Naive thymus-derived CD4-positive, alpha-beta T cell (primary cell): ENCODE data around the gene KCNK13. TPM values are rescaled to one million over a fixed set of nuclear protein-coding genes. Genes with fewer than 3 reads are reported as not detected.

Experiments used
- ATAC-seq: fragments of 150-1000 bp; cut with Tn5 transposase; 2 replicates; pipeline ENCODE4 v1.10.0; 2021; ENCODE audit warnings: mild to moderate bottlenecking, moderate library complexity
- CTCF ChIA-PET: fragments of 350-600 bp; sonication (Branson Sonifier 250); formaldehyde crosslinking; loops from one replicate; lab custom pipeline; 2021; ENCODE audit warnings: antibody characterized with exemption; lab: Charles Lee
- POLR2A ChIA-PET: fragments of 350-600 bp; sonication (Branson Sonifier 250); formaldehyde crosslinking; loops from one replicate; lab custom pipeline; 2021; ENCODE audit warnings: antibody characterized with exemption, inconsistent platforms; lab: Charles Lee
- DNase-seq, 9 donors: peaks; one replicate each; pipeline versions ENCODE4 v3.0.0 to v3.0.0-alpha.2; 2020 to 2022; ENCODE audit warnings: mixed read lengths in 1 of 9
- H3K27ac ChIP-seq: one replicate; pipeline ENCODE4 v1.7.0; 2013; ENCODE audit warnings: mild to moderate bottlenecking, low read depth, low read length, moderate library complexity
- H3K27me3 ChIP-seq, 2 donors: one replicate each; pipeline ENCODE4 v1.7.0; 2013; ENCODE audit warnings: low read length in 2 of 2, mild to moderate bottlenecking in 2 of 2, moderate library complexity in 2 of 2; ENCODE audit not compliant: control insufficient read depth in 2 of 2, insufficient read depth in 2 of 2
- H3K36me3 ChIP-seq, 3 experiments: 1 replicate in 2 of 3; 2 replicates in 1 of 3; pipeline ENCODE4 v1.7.0; 2013; ENCODE audit warnings: low read length in 3 of 3, mild to moderate bottlenecking in 3 of 3, moderate library complexity in 1 of 3; ENCODE audit not compliant: insufficient read depth in 3 of 3, control insufficient read depth in 2 of 3
- H3K4me1 ChIP-seq, 2 donors: one replicate each; pipeline ENCODE4 v1.7.0; 2013; ENCODE audit warnings: low read length in 2 of 2, mild to moderate bottlenecking in 2 of 2, moderate library complexity in 1 of 2; ENCODE audit not compliant: control insufficient read depth in 2 of 2, insufficient read depth in 2 of 2
- H3K4me3 ChIP-seq: 2 replicates; pipeline ENCODE4 v1.7.0; 2013; ENCODE audit warnings: mild to moderate bottlenecking, low read length
- H3K9me3 ChIP-seq, 3 experiments: 1 replicate in 2 of 3; 2 replicates in 1 of 3; pipeline ENCODE4 v1.7.0; 2013; ENCODE audit warnings: low read length in 3 of 3; ENCODE audit not compliant: control insufficient read depth in 2 of 3
- H3K27ac Mint-ChIP-seq, 9 donors: one replicate each; pipeline ENCODE4 v1.8.0; 2020 to 2022; ENCODE audit warnings: mixed read lengths in 9 of 9, mild to moderate bottlenecking in 8 of 9, moderate library complexity in 5 of 9, inconsistent platforms in 2 of 9
- H3K27me3 Mint-ChIP-seq, 5 donors: one replicate each; pipeline ENCODE4 v1.8.0; 2021 to 2022; ENCODE audit warnings: mixed read lengths in 5 of 5, mild to moderate bottlenecking in 1 of 5
- H3K36me3 Mint-ChIP-seq, 5 donors: one replicate each; pipeline ENCODE4 v1.8.0; 2020 to 2022; ENCODE audit warnings: mixed read lengths in 5 of 5, mild to moderate bottlenecking in 3 of 5, inconsistent platforms in 1 of 5
- H3K4me1 Mint-ChIP-seq, 7 donors: one replicate each; pipeline ENCODE4 v1.8.0; 2020 to 2022; ENCODE audit warnings: mixed read lengths in 7 of 7, mild to moderate bottlenecking in 3 of 7, inconsistent platforms in 1 of 7
- H3K4me3 Mint-ChIP-seq, 10 donors: one replicate each; pipeline ENCODE4 v1.8.0; 2020 to 2022; ENCODE audit warnings: mild to moderate bottlenecking in 10 of 10, mixed read lengths in 10 of 10, moderate library complexity in 6 of 10, inconsistent platforms in 2 of 10
- H3K9me3 Mint-ChIP-seq, 11 donors: one replicate each; pipeline ENCODE4 v1.8.0; 2020 to 2022; ENCODE audit warnings: mixed read lengths in 11 of 11, mild to moderate bottlenecking in 4 of 11, inconsistent platforms in 1 of 11, moderate library complexity in 1 of 11
- intact Hi-C, 2 donors: fragments of 100-400 bp; cut with micrococcal nuclease; formaldehyde crosslinking; loops; one replicate each; pipeline ENCODE4 v1.15.1; 2023
- polyA plus RNA-seq, 2 donors: library from polyadenylated mRNA; unstranded; fragments of 300-500 nt; fragmentation: Illumina TruSeq; gene quantifications; one replicate each; pipeline ENCODE4 v1.2.3, GENCODE V29; 2021
- total RNA-seq, 6 experiments: library from RNA in 5 of 6; stranded (reverse) in 5 of 6; gene quantifications; 1 replicate in 5 of 6; 2 replicates in 1 of 6; pipeline ENCODE4 v1.2.3 and lab custom pipeline; 2021 to 2026

The KCNK13 gene
- total and polyA plus RNA-seq, 7 experiments from 2014 or later: 0.19 to 0.73 (median 0.27) TPM; not detected in 4

DNA sequence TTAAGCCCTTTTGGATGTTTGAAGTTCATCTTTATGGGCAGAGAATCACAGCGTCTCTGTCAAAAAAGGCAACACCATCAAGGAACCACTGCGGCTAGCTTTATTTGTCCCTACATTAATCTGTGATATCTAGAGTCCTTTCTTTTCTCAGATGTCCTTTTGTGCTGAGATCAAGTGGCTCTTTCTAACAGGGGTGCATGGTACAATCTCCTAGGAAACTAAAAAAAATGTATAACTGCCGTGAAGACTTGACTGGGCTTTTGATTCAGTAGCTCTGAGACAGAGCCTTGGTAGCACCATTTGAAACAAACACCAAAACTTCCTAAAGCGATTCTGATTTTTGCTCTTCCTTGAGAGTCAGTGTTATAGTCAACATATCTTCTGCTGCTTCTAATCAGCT is 33.3 kb downstream of the KCNK13 start:
- ChIA-PET POLR2A (no interaction called here), CTCF (no interaction called here)
- H3K4me3 Mint-ChIP-seq: no peak overlapping the region
- H3K27me3 Mint-ChIP-seq: peaks cover 0 to 35% (median 16%) of the 10 kb centered on the region in 5 donors
- peaks cover 0 to 19% (median 0%) of the 10 kb centered on the region in 7 donors for H3K4me1 Mint-ChIP-seq
- H3K36me3 ChIP-seq: no peaks in the 10 kb centered on the region
- DNase-seq (no peak), ATAC-seq (no peak)
- no peaks in the 10 kb centered on the region for H3K4me1 ChIP-seq
- H3K27me3 ChIP-seq: no peaks in the 10 kb centered on the region
- H3K27ac ChIP-seq: no peak overlapping the region
- intact Hi-C loops: loop anchor here in 1 of 2 donors (2.0 kb wide), 1 partner anchor 34 kb away; the partner anchor contains the start of gene KCNK13
- no peak overlapping the region for H3K4me3 ChIP-seq
- peaks cover 0 to 9% (median 0%) of the 10 kb centered on the region in 11 donors for H3K9me3 Mint-ChIP-seq
- peaks cover 0 to 19% (median 0%) of the 10 kb centered on the region in 5 donors for H3K36me3 Mint-ChIP-seq
- no peaks in the 10 kb centered on the region for H3K9me3 ChIP-seq
- no peak overlapping the region for H3K27ac Mint-ChIP-seq

DNA sequence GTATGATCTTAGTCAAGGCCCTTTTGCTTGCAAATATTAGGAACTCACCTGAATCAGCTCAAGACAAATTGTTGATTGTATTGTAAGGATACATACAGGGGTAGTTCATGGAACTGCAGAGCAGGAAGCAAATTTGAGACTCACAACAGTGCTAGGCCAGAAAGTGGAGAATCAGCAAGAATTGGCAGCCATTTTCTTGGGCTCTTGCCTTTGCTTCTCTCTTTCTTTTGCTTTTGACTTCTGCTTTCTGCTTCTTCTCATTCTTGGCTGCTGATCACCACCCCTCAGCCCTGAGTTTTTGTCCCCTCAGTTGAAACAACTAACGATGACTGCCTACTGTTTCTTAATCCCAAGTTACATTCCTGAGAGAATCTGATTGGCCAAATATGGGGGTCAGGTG is 34.8 kb downstream of the KCNK13 start:
- Mint-ChIP-seq H3K4me3 (no peak overlapping the region), H3K36me3 (peaks cover 0 to 11% (median 0%) of the 10 kb centered on the region in 5 donors), H3K27me3 (peaks cover 0 to 23% (median 12%) of the 10 kb centered on the region in 5 donors), H3K27ac (no peak overlapping the region), H3K4me1 (peaks cover 0 to 19% (median 0%) of the 10 kb centered on the region in 7 donors), H3K9me3 (peaks cover 0 to 5% (median 0%) of the 10 kb centered on the region in 11 donors)
- CTCF ChIA-PET: no interaction called here
- H3K27me3 ChIP-seq: no peaks in the 10 kb centered on the region
- no peak for ATAC-seq
- H3K9me3 ChIP-seq: no peaks in the 10 kb centered on the region
- POLR2A ChIA-PET: no interaction called here
- no peak overlapping the region for H3K27ac ChIP-seq
- no peak for DNase-seq
- H3K4me3 ChIP-seq: no peak overlapping the region
- H3K4me1 ChIP-seq: no peaks in the 10 kb centered on the region
- no peaks in the 10 kb centered on the region for H3K36me3 ChIP-seq
- intact Hi-C loops: no loop called here

DNA sequence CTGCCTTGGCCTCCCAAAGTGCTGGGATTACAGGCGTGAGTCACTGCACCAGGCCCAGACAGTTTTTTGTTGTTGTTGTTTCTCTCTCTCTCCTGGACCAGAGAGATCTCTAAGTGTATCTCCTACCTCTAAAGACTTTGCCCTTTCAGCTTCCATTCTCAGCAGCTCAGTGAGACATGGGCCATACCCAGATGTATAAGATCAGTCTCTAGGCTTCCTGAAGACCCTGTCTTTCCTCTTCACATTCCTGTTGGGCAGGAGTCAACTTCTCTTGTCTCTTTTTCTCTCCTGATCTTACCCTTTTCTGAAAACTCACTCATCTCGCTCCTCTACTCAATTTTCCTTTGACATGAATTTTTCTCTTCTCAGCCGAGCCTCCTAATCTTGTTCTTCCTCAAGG is 42.0 kb downstream of the KCNK13 start:
- H3K9me3 ChIP-seq: no peaks in the 10 kb centered on the region
- Mint-ChIP-seq H3K4me1 (peaks cover 0 to 3% (median 0%) of the 10 kb centered on the region in 7 donors), H3K36me3 (no peaks in the 10 kb centered on the region), H3K27ac (no peak overlapping the region), H3K9me3 (peaks cover 0 to 5% (median 0%) of the 10 kb centered on the region in 11 donors), H3K4me3 (no peak overlapping the region), H3K27me3 (peaks cover 0 to 8% (median 0%) of the 10 kb centered on the region in 5 donors)
- no peak for ATAC-seq
- H3K27me3 ChIP-seq: no peaks in the 10 kb centered on the region
- H3K4me3 ChIP-seq: no peak overlapping the region
- no peaks in the 10 kb centered on the region for H3K4me1 ChIP-seq
- H3K36me3 ChIP-seq: no peaks in the 10 kb centered on the region
- CTCF ChIA-PET: no interaction called here
- DNase-seq: no peak
- intact Hi-C loops: no loop called here
- POLR2A ChIA-PET: no interaction called here
- H3K27ac ChIP-seq: no peak overlapping the region

DNA sequence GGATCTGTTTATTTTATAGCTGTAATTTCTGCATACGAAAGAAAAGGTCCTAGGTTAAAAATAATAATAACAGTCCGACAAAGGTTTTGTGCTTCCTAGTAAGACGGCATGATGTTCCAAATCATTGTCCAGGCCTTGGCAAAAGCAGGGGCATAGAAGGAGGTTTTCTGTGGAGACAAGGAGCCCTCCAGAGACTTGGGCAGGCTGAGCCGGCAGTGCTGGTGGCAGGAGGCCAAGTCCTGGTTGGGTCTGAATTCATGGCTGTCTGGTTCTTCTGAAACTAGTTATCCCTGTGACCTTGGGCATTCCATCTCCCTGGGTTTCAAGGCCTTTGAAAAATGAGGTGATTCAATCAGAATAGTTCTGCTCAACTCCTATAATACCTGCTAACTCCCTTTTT is 44.0 kb downstream of the KCNK13 start:
- H3K27me3 ChIP-seq: peaks cover 0 to 3% of the 10 kb centered on the region in 2 donors
- ChIA-PET POLR2A (no interaction called here), CTCF (no interaction called here)
- ATAC-seq (no peak), DNase-seq (no peak)
- peaks cover 0 to 13% (median 6%) of the 10 kb centered on the region in 5 donors for H3K27me3 Mint-ChIP-seq
- intact Hi-C loops: no loop called here
- peaks cover 0 to 5% (median 0%) of the 10 kb centered on the region in 11 donors for H3K9me3 Mint-ChIP-seq
- no peaks in the 10 kb centered on the region for H3K4me1 Mint-ChIP-seq
- no peak overlapping the region for H3K27ac ChIP-seq
- H3K4me1 ChIP-seq: no peaks in the 10 kb centered on the region
- H3K9me3 ChIP-seq: no peaks in the 10 kb centered on the region
- no peak overlapping the region for H3K4me3 Mint-ChIP-seq
- H3K27ac Mint-ChIP-seq: no peak overlapping the region
- H3K36me3 ChIP-seq: no peaks in the 10 kb centered on the region
- no peaks in the 10 kb centered on the region for H3K36me3 Mint-ChIP-seq
- H3K4me3 ChIP-seq: no peak overlapping the region

DNA sequence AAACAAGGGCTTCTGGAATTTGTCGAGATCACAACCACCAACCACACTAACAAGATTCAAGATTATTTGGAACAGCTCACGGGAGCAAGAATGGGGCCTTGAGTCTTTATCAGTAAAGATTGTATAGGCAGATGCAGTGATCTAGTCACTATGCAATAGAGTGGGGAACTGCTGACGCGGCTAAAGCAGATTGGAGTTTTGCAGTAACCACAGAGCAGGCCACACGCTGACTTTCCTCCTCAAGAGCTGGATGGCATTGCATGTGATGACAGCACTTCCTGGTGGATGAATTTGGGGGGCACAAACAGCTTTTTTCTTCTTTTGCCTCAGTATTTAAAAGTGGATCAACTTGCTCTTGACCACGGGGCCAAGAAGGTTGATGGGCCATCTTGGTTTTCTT is 46.0 kb downstream of the KCNK13 start:
- CTCF ChIA-PET: no interaction called here
- H3K4me3 Mint-ChIP-seq: no peak overlapping the region
- no peaks in the 10 kb centered on the region for H3K4me1 Mint-ChIP-seq

DNA sequence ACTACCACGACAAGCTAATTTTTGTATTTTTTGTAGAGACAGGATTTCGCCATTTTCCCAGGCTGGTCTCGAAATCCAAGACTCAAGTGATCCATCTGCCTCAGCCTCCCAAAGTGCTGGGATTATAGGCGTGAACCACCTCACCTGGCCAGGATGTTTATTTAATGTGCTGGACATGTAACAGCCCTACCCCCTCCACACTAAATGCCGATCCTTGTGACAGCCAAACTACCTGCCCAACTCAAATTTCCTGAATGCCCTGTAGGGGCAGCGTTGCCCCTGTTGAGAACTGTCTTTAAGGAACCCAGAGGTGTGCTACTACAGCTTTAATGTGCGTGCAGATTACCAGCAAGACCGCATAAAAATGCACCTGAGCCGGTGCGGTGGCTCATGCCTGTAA is 48.1 kb downstream of the KCNK13 start:
- Histone ChIP-seq H3K27me3 (peaks cover 0 to 3% of the 10 kb centered on the region in 2 donors), H3K4me1 (no peaks in the 10 kb centered on the region), H3K9me3 (no peaks in the 10 kb centered on the region), H3K27ac (no peak overlapping the region), H3K36me3 (no peaks in the 10 kb centered on the region), H3K4me3 (no peak overlapping the region)
- CTCF ChIA-PET: no interaction called here
- DNase-seq (no peak), ATAC-seq (no peak)
- Mint-ChIP-seq H3K27me3 (peaks cover 15 to 31% (median 20%) of the 10 kb centered on the region in 5 donors), H3K9me3 (no peaks in the 10 kb centered on the region), H3K4me1 (no peaks in the 10 kb centered on the region), H3K4me3 (no peak overlapping the region), H3K27ac (no peak overlapping the region), H3K36me3 (no peaks in the 10 kb centered on the region)
- POLR2A ChIA-PET: no interaction called here
- intact Hi-C loops: no loop called here

More for the DNA sequence above, 46.0 kb downstream of the KCNK13 start:
- ATAC-seq: no peak
- H3K36me3 ChIP-seq: no peaks in the 10 kb centered on the region
- H3K4me3 ChIP-seq: no peak overlapping the region
- H3K9me3 ChIP-seq: no peaks in the 10 kb centered on the region
- H3K27ac ChIP-seq: no peak overlapping the region
- peaks cover 0 to 3% of the 10 kb centered on the region in 2 donors for H3K27me3 ChIP-seq
- POLR2A ChIA-PET: no interaction called here
- no peaks in the 10 kb centered on the region for H3K4me1 ChIP-seq
- DNase-seq: no peak
- Mint-ChIP-seq H3K27me3 (peaks cover 13 to 18% (median 15%) of the 10 kb centered on the region in 5 donors), H3K9me3 (no peaks in the 10 kb centered on the region), H3K36me3 (no peaks in the 10 kb centered on the region), H3K27ac (no peak overlapping the region)
- intact Hi-C loops: no loop called here

DNA sequence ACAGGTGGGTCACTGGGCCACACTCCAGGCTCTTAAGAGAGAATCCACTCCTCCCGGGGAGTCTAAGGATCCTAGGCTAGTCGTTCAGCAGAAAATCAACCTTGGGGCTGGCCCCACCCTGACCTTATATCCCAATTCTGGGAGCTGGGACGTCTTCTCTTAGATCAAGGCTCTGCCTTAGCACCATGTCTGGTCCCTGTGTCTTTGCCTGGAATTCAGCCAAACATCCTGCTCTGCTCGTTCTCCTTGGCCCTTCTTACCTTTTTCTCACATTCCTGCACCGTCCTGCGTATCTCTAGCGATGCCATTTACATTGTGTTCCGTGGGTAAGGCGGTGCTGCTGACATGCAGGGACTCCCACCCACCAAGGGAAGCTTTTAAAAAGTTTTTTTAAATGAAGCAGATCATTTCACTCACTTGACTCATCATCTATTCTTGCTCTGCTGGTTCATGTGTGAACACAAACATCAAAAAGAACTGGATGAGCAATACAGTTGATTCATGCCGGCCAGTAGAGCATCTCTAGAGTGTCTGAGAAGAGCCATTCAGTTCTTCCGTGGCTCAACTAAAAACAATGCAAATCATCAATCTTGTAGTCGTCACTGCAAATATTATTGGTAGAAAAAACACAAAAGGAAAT is 50.2 kb downstream of the KCNK13 start:
- Histone ChIP-seq H3K4me3 (no peak overlapping the region), H3K27me3 (peaks cover 0 to 3% of the 10 kb centered on the region in 2 donors), H3K36me3 (no peaks in the 10 kb centered on the region), H3K9me3 (no peaks in the 10 kb centered on the region), H3K4me1 (no peaks in the 10 kb centered on the region), H3K27ac (no peak overlapping the region)
- peaks cover 19 to 42% (median 32%) of the 10 kb centered on the region in 5 donors for H3K27me3 Mint-ChIP-seq
- DNase-seq (no peak), ATAC-seq (no peak)
- H3K27ac Mint-ChIP-seq: no peak overlapping the region
- H3K4me3 Mint-ChIP-seq: no peak overlapping the region
- ChIA-PET CTCF (no interaction called here), POLR2A (no interaction called here)
- intact Hi-C loops: no loop called here
- no peaks in the 10 kb centered on the region for H3K4me1 Mint-ChIP-seq
- H3K9me3 Mint-ChIP-seq: no peaks in the 10 kb centered on the region
- H3K36me3 Mint-ChIP-seq: no peaks in the 10 kb centered on the region
